Measurements from ENCODE around the gene JMJD6. TPM values are rescaled to one million over a fixed set of nuclear protein-coding genes. Genes with fewer than 3 reads are reported as not detected.
"Not testable (repeated sequence)": the region's sequence is repeated elsewhere in the genome, so short reads cannot be mapped to it uniquely, and the experiment has no call there.

Gene JMJD6
- total RNA-seq: 100 to 1,000 TPM; 124 to 137 TPM
- total RNA-seq: 96.3 to 137 reads per million in 2 donors

DNA sequence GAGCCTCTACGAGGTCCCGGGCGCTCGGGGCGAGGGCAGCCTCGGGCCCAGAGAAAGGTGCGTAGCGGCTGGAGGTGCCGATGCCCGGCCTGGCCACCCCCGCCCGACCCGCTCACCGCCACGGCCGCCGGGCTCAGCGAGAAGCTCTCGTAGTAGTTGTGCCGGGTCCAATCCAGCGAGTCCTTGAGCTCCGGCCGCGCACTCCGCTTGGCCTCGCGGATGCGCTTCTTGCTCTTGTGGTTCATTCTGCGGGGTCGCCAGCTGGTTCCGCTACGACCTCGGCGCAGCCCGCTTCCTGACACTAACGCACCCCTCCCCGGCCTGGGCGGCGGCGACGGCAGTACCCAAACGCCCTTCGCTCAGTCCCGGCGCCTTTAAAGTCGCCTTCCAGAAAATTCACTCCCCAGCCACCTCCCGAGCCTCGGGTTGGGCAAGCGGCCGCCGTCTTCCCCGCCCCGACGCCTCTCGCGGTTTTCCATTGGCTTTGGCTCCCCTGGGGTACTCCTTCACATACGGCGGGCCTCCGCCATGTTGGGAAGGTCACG, at the start of gene JMJD6:
Gene JMJD6 (minus strand): TSS at position 376 of the 545 bp plus-strand sequence. CDS start 131 bp downstream, at position 245.
- no peaks in the 10 kb centered on the region for H3K9me3 ChIP-seq (ENCODE audit: control insufficient read depth, low read length, poor library complexity, severe bottlenecking)
- Mint-ChIP-seq H3K4me1 (peaks cover 40% of the 10 kb centered on the region), H3K27ac (peak within 1 kb of the TSS; percentile 99), H3K27me3 (no peaks in the 10 kb centered on the region), H3K4me3 (peak within 1 kb of the TSS; percentile 99), H3K36me3 (ENCODE audit: low read depth) (peaks cover 5% of the 10 kb centered on the region)
- DNase-seq (peak in 1 of 3 donors; percentile 88), ATAC-seq (peak; percentile 84)

DNA sequence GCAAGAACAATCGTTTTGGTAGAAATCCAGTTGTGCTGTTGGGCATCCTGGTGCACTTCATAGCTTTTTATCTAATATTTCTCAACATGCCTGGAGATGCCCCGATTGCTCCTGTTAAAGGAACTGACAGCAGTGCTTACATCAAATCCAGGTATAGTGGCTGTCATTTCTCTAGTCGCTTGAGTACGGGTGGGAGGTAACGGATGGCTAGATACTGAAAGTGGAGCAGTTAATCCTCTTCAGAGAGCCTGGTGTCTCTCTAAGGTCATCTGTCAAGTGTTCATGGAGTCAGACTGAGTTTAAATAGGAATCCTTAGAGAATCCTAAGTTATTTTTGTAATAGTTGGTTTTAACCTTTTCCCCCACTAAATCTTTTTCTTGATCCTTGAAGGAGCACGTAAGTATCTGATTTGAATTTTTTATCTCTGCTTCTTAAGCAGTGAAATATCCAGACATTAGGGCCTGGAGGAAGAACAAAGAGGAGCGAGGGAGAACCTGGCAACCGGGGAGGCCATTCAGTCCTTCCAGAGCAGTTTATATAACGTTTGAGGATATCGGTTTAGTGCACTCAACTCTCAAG, 48.7 kb upstream of the JMJD6 start:
- ATAC-seq (no peak), DNase-seq (no peak)
- no peaks in the 10 kb centered on the region for H3K27me3 Mint-ChIP-seq
- no peaks in the 10 kb centered on the region for H3K9me3 ChIP-seq (ENCODE audit: control insufficient read depth, low read length, poor library complexity, severe bottlenecking)
- H3K4me3 Mint-ChIP-seq: no peak overlapping the region
- no peak overlapping the region for H3K27ac Mint-ChIP-seq
- peaks cover 17% of the 10 kb centered on the region for H3K4me1 Mint-ChIP-seq
- H3K36me3 Mint-ChIP-seq (ENCODE audit: low read depth): peaks cover 15% of the 10 kb centered on the region

DNA sequence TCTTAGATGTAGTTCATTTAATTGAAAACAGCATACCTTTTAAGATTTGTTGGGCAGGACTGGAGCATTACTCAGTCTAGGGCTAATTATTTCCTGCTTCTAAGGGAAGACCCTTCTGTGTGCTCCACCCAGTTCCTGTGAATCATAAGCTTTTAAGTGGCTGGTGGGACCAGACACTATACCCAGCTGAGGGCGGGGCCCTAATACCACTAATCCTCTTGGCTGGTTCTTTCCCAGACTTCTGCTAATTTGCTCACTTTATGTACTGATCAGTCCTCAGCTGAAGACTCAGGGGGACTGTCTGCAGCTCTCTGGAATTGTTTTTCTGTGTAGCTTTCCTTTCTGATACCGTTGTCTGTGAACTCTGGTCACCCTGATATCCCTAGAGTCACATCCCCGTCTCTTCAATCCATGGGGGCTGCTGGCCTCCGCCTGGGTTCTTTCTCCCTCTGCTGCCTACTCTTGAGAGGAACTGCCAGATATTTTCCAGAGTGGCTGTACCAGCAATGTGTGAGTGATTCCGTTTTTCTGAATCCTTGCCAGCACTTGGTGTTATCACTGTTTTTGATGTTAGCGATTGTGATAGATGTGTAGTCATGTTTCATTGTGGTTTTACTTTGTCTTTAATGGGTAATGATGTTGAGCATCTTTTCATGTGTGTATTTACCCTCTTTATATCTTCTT, 46.6 kb upstream of the JMJD6 start:
- peaks cover 11% of the 10 kb centered on the region for H3K36me3 Mint-ChIP-seq (ENCODE audit: low read depth)
- ATAC-seq: peak; percentile 88

DNA sequence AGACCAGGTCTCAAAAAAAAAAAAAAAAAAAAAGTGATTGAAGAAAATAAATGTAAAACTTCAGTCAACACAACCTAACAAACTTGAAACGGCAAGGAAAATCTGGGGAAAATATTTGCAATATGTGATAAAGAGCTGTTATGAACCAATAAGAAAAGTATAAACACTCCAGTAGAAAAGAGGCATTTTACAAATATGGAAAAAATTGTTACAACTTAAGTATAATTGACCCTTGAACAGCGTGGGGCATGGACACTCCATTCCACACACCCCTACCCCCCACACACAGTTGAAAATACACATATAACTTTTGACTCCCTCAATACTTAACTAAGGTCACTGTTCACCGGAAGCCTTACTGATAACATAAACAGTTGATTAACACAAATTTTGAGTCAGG, 32.2 kb upstream of the JMJD6 start:
- Mint-ChIP-seq H3K36me3 (ENCODE audit: low read depth) (peaks cover 3% of the 10 kb centered on the region), H3K4me1 (peaks cover 9% of the 10 kb centered on the region), H3K27ac (no peak overlapping the region), H3K4me3 (no peak overlapping the region), H3K27me3 (no peaks in the 10 kb centered on the region)
- ATAC-seq (no peak), DNase-seq (no peak)
- no peaks in the 10 kb centered on the region for H3K9me3 ChIP-seq (ENCODE audit: control insufficient read depth, low read length, poor library complexity, severe bottlenecking)

More for the DNA sequence above, 46.6 kb upstream of the JMJD6 start:
- peak; percentile 15 to 56 (median 25) for DNase-seq
- Mint-ChIP-seq H3K27ac (peak overlapping the region; percentile 100), H3K4me3 (peak overlapping the region; percentile 93), H3K27me3 (no peaks in the 10 kb centered on the region), H3K4me1 (peaks cover 17% of the 10 kb centered on the region)
- no peaks in the 10 kb centered on the region for H3K9me3 ChIP-seq (ENCODE audit: control insufficient read depth, low read length, poor library complexity, severe bottlenecking)

DNA sequence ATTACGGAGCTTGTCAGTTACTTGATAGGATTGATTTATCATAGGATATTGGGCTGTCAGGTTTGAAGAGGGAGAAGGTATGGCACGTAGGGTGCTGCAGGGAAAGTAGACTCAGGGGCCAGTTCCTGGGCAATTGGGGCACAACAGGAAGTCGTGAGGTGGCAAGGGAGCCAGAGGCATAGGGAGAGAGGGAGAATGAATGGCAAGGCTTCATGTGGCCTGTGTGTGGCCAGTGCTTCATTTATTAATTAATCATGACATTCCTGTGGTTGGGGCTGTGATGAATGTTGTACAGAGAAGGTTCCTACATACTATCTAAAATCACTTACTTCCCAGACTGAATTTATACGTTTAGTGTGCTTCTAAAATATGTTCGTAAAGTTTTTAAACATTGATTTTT, 30.9 kb upstream of the JMJD6 start:
- ATAC-seq (no peak), DNase-seq (no peak)
- peaks cover 17% of the 10 kb centered on the region for H3K4me1 Mint-ChIP-seq
- peaks cover 3% of the 10 kb centered on the region for H3K36me3 Mint-ChIP-seq (ENCODE audit: low read depth)
- no peak overlapping the region for H3K27ac Mint-ChIP-seq
- H3K9me3 ChIP-seq (ENCODE audit: control insufficient read depth, low read length, poor library complexity, severe bottlenecking): no peaks in the 10 kb centered on the region
- no peaks in the 10 kb centered on the region for H3K27me3 Mint-ChIP-seq
- H3K4me3 Mint-ChIP-seq: no peak overlapping the region

DNA sequence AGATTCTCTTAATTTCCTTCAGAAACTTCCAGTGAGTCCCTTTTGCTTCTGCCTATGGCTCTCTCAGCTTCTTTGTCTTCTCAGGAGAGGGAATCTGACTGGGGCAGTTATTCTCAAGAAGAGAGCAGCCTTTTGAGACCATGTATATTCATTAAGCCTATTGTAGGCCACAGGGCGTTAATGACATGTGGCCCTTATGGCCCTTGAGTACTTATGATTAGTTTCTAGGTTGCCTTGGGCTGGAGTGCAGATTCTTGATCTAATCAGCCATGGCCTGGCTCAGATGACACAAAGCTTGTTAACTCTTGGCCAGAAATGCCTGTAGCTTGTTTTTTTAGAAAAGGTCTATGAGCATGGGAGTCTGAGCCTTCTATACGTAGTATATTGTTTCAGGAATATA, 28.9 kb upstream of the JMJD6 start:
- Mint-ChIP-seq H3K27ac (no peak overlapping the region), H3K4me3 (no peak overlapping the region)

DNA sequence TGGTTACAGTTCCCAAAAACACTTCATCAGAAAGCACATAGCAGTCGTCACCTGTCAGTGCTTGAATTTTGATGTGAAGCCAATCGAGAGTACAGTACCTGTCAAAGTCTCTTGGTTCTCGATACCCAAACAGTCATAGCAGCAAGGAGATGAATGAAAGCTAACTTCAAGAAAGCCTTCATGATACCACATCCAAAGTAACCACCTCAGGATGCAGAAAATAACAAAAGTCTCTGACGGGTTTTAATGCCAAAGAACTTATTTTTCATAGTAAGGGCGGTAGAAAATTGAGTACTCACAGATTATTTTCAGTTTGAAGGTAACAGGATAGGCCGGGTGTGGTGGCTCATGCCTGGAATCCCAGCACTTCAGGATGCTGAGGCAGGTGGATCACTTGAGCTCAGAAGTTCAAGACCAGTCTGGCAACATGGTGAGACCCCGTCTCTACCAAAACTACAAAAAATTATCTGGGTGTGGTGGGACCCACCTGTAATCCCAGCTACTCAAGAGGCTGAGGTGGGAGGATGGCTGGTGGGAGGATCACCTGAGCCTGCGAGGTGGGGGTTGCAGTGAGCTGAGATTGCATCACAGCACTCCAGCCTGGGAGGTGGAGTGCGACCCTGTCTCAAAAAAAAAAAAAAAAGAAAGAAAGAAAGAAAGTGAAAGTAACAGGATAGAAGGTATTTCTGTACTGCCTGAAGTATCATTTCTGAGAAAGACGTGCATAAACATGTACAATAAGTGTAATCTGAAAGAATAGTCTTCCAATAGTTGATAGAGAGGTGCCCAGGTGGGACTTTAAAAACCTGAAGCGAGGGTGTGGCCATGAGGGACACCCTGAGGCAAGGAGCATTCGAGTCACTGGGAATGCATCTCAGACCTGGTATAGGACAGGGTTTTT, 26.9 kb upstream of the JMJD6 start:
- Mint-ChIP-seq H3K27me3 (no peaks in the 10 kb centered on the region), H3K36me3 (ENCODE audit: low read depth) (peaks cover 8% of the 10 kb centered on the region), H3K4me3 (peak overlapping the region; percentile 93), H3K27ac (peak overlapping the region; percentile 99), H3K4me1 (peaks cover 21% of the 10 kb centered on the region)
- DNase-seq (peak in 1 of 3 donors; percentile 13), ATAC-seq (peak; percentile 84)
- H3K9me3 ChIP-seq (ENCODE audit: control insufficient read depth, low read length, poor library complexity, severe bottlenecking): no peaks in the 10 kb centered on the region

More for the DNA sequence above, 28.9 kb upstream of the JMJD6 start:
- H3K4me1 Mint-ChIP-seq: peaks cover 21% of the 10 kb centered on the region
- H3K9me3 ChIP-seq (ENCODE audit: control insufficient read depth, low read length, poor library complexity, severe bottlenecking): no peaks in the 10 kb centered on the region
- ATAC-seq (no peak), DNase-seq (no peak)
- H3K27me3 Mint-ChIP-seq: no peaks in the 10 kb centered on the region
- peaks cover 5% of the 10 kb centered on the region for H3K36me3 Mint-ChIP-seq (ENCODE audit: low read depth)

DNA sequence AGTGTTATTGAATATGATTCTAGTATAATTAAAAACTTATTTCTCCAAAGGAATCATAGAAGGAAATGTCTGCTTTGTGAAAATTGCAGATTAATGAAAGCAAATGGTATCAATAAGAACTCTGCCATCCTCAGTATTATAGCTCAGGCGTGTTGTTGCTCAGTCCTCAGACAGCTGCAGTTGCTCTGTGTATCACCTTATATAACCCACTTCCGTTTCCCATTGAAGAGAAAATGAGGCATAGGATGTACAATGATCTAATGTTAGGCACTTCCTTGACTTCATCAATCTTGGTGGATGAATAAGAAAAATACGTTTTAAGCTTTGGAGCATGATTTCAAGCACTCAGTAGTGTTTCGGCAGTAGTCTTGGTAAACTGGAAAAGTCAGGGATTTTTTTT, 25.6 kb upstream of the JMJD6 start:
- Mint-ChIP-seq H3K4me3 (peak overlapping the region; percentile 66), H3K27ac (peak overlapping the region; percentile 99), H3K36me3 (ENCODE audit: low read depth) (peaks cover 6% of the 10 kb centered on the region), H3K27me3 (no peaks in the 10 kb centered on the region), H3K4me1 (peaks cover 19% of the 10 kb centered on the region)
- ATAC-seq (peak; percentile 77), DNase-seq (no peak)
- no peaks in the 10 kb centered on the region for H3K9me3 ChIP-seq (ENCODE audit: control insufficient read depth, low read length, poor library complexity, severe bottlenecking)

DNA sequence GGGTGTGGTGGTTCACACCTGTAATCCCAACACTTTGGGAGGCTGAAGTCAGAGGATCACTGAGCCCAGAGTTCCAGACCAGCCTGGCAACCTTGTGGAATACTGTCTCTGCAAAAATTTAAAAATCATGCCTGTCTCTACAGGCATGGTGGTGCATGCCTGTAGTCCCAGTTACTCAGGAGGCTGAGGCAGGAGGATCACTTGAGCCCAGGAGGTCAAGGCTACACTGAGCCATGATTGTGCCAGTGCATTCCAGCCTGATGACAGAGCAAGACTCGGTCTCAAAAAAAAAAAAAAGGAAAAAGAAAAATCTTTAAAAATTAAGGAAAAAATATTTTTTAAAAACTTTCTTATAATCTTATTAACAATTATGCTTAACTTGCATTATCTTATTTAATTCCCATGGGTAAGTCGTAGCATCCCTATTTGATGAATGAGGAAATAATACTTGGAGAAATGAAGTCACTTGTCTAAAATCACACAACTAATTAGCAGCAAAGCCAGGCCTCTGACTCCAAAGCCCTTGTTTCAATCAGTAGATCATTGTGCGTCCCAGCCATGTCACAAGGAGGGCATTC, 25.1 kb upstream of the JMJD6 start:
- ATAC-seq (no peak), DNase-seq (no peak)
- Mint-ChIP-seq H3K4me3 (no peak overlapping the region), H3K36me3 (ENCODE audit: low read depth) (peaks cover 5% of the 10 kb centered on the region), H3K27me3 (no peaks in the 10 kb centered on the region), H3K4me1 (peaks cover 18% of the 10 kb centered on the region), H3K27ac (peak overlapping the region; percentile 99)
- no peaks in the 10 kb centered on the region for H3K9me3 ChIP-seq (ENCODE audit: control insufficient read depth, low read length, poor library complexity, severe bottlenecking)

DNA sequence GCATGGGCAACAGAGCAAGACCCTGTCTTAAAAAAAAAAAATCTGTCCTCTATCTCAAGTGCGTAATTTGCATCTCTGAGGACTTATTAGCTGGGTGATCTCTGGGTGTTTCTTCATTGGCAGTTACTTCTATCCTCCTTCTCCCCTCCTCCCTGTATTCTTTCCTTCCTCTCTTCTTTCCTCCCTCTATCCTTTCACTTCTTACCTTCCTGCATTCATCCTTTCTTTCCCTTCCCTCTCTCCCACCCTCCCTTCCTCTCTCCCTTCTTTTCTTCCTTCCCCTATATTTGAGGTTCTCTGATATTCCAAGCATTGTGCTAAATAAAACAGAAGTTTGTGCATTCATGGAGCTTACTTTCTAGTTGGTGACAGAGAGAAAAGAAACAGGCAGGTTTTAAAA, 22.3 kb upstream of the JMJD6 start:
- Mint-ChIP-seq H3K4me1 (peaks cover 18% of the 10 kb centered on the region), H3K36me3 (ENCODE audit: low read depth) (peaks cover 5% of the 10 kb centered on the region), H3K4me3 (no peak overlapping the region), H3K27me3 (no peaks in the 10 kb centered on the region), H3K27ac (no peak overlapping the region)
- DNase-seq (no peak), ATAC-seq (no peak)
- no peaks in the 10 kb centered on the region for H3K9me3 ChIP-seq (ENCODE audit: control insufficient read depth, low read length, poor library complexity, severe bottlenecking)

DNA sequence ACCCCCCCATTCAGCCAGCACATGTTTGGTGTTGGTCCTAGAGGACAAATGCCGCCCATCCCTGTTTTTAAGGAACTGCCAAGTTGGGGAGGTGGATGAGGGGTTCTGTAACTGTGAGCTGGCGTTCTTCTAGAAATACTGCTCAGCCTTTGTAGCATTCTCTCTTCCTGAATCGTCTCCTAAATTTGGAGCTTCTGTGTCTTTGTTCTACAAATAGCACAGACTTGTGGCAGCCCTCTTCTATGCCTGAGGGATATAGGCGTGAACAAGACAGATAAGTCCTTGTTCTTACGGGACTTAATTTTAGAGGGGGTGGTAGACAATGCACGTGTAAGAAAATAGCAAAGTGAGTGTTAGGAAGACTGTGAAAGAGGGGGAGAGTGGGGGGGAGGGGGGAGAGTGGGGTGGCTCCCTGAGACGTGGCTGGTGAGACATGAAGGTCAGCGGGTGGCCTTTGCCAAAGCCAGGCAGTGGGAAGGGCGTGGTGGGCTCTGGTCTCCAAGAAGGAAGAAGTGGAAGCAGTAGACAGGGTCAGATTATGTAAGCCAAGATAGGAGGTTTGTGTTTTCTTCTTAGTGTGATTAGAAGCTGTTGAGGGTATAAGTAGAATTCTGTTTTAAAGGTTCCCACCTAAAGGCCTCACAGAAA, 21.4 kb upstream of the JMJD6 start:
- no peaks in the 10 kb centered on the region for H3K9me3 ChIP-seq (ENCODE audit: control insufficient read depth, low read length, poor library complexity, severe bottlenecking)
- Mint-ChIP-seq H3K4me1 (peaks cover 10% of the 10 kb centered on the region), H3K4me3 (no peak overlapping the region), H3K36me3 (ENCODE audit: low read depth) (peaks cover 5% of the 10 kb centered on the region), H3K27me3 (no peaks in the 10 kb centered on the region), H3K27ac (no peak overlapping the region)
- DNase-seq: no peak
- ATAC-seq: no peak

DNA sequence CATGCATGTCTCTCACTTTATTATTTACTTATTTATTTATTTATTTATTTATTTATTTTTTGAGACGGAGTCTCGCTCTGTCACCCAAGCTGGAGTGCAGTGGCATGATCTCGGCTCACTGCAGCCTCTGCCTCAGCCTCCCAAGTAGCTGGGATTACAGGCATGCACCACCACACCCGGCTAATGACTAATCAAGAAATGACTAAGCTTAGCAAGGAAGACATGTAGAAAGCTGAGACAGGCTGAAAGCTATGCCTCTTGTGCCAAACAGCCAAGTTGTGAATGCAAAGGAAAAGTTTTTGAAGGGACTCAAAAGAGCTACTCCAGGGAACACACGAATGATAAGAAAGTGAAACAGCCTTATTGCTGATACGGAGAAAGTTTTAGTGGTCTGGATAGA, 19.4 kb upstream of the JMJD6 start:
- not testable (repeated sequence) for H3K4me3 Mint-ChIP-seq; H3K9me3 ChIP-seq (ENCODE audit: control insufficient read depth, low read length, poor library complexity, severe bottlenecking); H3K27me3 Mint-ChIP-seq; H3K36me3 Mint-ChIP-seq (ENCODE audit: low read depth); DNase-seq; ATAC-seq; H3K4me1 Mint-ChIP-seq; H3K27ac Mint-ChIP-seq
